ENCODE measurements around the gene LPAR1. TPM values are rescaled to one million over a fixed set of nuclear protein-coding genes. Genes with fewer than 3 reads are reported as not detected.

Gene LPAR1
- total RNA-seq, 4 donors from 2014 or later, result 51.1 to 123 (median 72.1) TPM

- TF ChIP-seq CTCF (IDR thresholded peaks at IDR 0.05; ENCODE audit: low read depth), result no peak
These were observed 126.4 kb downstream of the LPAR1 start for GRCh38 chr9:110911659-110912418.

GRCh38 chr9:110908894-110909293 lies 129.4 kb downstream of the LPAR1 start:
- TF ChIP-seq CTCF (IDR thresholded peaks at IDR 0.05; ENCODE audit: low read depth), result no peak

DNA sequence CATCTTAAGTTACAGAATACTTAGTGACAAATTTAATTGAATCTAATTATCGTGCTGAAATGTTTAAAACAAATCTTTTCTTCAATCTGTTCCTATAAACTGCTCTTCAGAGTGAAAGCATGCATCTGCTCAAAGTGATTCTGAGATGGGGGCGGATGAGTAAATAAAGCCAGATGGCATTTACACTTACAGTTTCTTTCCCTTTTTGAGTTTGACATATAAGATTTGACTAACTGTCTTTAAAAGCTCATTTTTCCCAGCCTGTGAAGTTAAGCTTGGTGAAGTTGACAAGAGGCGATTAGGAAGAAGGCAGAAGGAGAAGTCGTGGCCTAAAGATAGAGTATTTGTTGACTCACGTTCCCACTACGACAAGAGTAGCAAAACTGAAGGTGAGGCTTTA lies 137.4 kb downstream of the LPAR1 start:
- no peak for TF ChIP-seq CTCF (IDR thresholded peaks at IDR 0.05; ENCODE audit: low read depth)

- TF ChIP-seq CTCF (IDR thresholded peaks at IDR 0.05; ENCODE audit: low read depth), result no peak
These were observed 137.8 kb downstream of the LPAR1 start for GRCh38 chr9:110900456-110900855.

DNA sequence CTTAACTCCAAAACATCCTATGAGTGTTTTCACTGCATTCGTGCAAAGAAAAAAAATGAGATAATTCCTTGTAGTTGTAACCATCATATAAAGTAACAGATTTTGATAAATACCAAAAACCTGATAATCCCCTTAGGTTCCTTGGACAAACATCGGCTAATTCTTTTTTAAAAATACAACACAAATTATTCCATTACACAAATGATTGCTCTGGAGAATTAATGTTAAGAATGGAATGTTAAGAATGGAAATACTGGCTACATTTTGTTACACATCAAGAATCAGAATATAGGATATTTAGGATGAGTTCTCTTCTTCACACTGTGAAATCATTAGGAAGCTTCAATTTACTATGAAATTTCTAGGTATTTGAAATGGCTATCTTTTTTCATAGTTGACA lies 139.4 kb downstream of the LPAR1 start:
- TF ChIP-seq CTCF (IDR thresholded peaks at IDR 0.05; ENCODE audit: low read depth), result no peak

- TF ChIP-seq CTCF (IDR thresholded peaks at IDR 0.05; ENCODE audit: low read depth), result no peak
These were observed 139.9 kb downstream of the LPAR1 start for GRCh38 chr9:110898358-110898757.

DNA sequence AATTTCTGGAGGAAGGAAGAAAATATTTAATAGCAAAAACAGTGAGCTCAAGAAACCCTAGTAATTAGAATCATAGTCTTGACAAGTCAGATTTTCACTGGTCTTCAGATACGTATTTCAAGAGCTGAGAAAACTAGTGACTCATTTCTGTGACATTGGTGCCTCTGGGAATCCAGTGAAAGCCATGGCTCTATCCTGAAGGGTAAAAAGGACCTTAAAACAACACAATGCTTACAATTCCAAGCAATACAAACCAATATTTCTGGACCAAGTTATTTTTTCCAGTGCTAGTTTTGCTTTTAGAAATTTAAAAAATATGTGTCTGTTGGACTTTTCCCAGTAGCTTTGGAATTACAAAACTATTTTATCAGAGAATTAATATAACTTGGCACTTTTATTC lies 140.3 kb downstream of the LPAR1 start:
- no peak for TF ChIP-seq CTCF (IDR thresholded peaks at IDR 0.05; ENCODE audit: low read depth)

Data from subcutaneous adipose tissue (tissue), 4 donors.